Liver (tissue), 3 donors: Measurements from ENCODE around the gene GRK5.

ENCODE experiments used
- CTCF ChIP-seq: fragments of 150-350 bp; IDR thresholded peaks from 2 replicates; pipeline ENCODE4 v1.5.1; 2017; ENCODE audit warnings: improper control_type of control experiment, low read depth, low read length; ENCODE audit not compliant: missing input control
- RAD21 ChIP-seq, 2 donors: IDR thresholded peaks; 2 replicates each; pipeline ENCODE4 v1.6.1; 2016; ENCODE audit warnings: antibody characterized with exemption in 2 of 2, mild to moderate bottlenecking in 2 of 2
- SP1 ChIP-seq: IDR thresholded peaks from 2 replicates; pipeline ENCODE4 v1.6.1; 2018; ENCODE audit warnings: antibody characterized with exemption, mild to moderate bottlenecking
- TF ChIP-seq, protein P1 (sequence below): IDR thresholded peaks from 2 replicates; pipeline ENCODE4 v1.6.1; 2016; ENCODE audit warnings: antibody characterized with exemption, mild to moderate bottlenecking
- donor health status: healthy.
- donor health status: healthy.

DNA sequence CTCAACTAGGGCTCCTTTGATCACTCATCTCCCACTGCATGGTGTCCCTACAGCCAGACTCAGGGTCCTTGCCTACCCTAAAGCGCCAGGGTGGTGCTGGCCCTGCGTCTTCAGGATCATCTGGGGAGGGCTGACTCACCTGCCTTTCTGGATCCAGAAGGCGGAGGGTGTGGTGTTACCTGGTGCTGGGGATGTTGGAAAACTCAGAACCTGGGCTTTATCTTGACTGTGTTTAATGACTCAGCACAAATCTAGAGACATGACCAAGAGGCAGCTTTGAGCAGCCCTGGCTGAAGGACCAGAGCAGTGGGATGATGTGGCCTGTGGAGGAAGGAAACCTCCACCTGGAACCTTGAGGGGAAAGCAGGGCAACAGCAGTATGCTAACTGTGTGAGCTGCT is 96.5 kb downstream of the GRK5 start:
- TF ChIP-seq RAD21 (IDR thresholded peaks at IDR 0.05) (no peak), CTCF (no peak), SP1 (no peak)
- TF ChIP-seq, protein P1, sequence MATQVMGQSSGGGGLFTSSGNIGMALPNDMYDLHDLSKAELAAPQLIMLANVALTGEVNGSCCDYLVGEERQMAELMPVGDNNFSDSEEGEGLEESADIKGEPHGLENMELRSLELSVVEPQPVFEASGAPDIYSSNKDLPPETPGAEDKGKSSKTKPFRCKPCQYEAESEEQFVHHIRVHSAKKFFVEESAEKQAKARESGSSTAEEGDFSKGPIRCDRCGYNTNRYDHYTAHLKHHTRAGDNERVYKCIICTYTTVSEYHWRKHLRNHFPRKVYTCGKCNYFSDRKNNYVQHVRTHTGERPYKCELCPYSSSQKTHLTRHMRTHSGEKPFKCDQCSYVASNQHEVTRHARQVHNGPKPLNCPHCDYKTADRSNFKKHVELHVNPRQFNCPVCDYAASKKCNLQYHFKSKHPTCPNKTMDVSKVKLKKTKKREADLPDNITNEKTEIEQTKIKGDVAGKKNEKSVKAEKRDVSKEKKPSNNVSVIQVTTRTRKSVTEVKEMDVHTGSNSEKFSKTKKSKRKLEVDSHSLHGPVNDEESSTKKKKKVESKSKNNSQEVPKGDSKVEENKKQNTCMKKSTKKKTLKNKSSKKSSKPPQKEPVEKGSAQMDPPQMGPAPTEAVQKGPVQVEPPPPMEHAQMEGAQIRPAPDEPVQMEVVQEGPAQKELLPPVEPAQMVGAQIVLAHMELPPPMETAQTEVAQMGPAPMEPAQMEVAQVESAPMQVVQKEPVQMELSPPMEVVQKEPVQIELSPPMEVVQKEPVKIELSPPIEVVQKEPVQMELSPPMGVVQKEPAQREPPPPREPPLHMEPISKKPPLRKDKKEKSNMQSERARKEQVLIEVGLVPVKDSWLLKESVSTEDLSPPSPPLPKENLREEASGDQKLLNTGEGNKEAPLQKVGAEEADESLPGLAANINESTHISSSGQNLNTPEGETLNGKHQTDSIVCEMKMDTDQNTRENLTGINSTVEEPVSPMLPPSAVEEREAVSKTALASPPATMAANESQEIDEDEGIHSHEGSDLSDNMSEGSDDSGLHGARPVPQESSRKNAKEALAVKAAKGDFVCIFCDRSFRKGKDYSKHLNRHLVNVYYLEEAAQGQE: no peak
